T47D (cell line): ENCODE results near the gene SENP1.

Experiments used
- DNase-seq, 2 experiments: peaks; one replicate each; pipeline versions ENCODE4 v3.0.0 to v3.0.0-alpha.2; 2011 to 2012; ENCODE audit warnings: low read depth in 1 of 2, low spot score in 1 of 2
- JUND ChIP-seq: IDR thresholded peaks from 2 replicates; pipeline ENCODE4 v1.6.1; 2012; ENCODE audit warnings: low read depth
- in situ Hi-C: cut with HindIII; loops from 2 replicates; pipeline ENCODE4 v1.10.0; 2016; ENCODE audit warnings: low sequenced_read_pairs, low pct_unique_long_range_greater_than_20kb

Gene SENP1

GRCh38 chr12:48070731-48071130, 35.1 kb downstream of the SENP1 start:
- DNase-seq, result no peak
- in situ Hi-C loops, result no loop called here
- no peak for TF ChIP-seq JUND

- no peak for TF ChIP-seq JUND
- DNase-seq, result no peak
- in situ Hi-C loops, result no loop called here
Measured at GRCh38 chr12:48070033-48070432, 35.8 kb downstream of the SENP1 start.

- DNase-seq, result no peak
- in situ Hi-C loops, result no loop called here
- TF ChIP-seq JUND, result no peak
Measured at GRCh38 chr12:48069241-48069640, 36.6 kb downstream of the SENP1 start.

GRCh38 chr12:48068457-48068856, 37.4 kb downstream of the SENP1 start:
- TF ChIP-seq JUND, result no peak
- in situ Hi-C loops, result no loop called here
- no peak for DNase-seq

GRCh38 chr12:48067250-48067938, 38.5 kb downstream of the SENP1 start:
- no peak for TF ChIP-seq JUND
- in situ Hi-C loops, result no loop called here
- DNase-seq, result no peak

DNA sequence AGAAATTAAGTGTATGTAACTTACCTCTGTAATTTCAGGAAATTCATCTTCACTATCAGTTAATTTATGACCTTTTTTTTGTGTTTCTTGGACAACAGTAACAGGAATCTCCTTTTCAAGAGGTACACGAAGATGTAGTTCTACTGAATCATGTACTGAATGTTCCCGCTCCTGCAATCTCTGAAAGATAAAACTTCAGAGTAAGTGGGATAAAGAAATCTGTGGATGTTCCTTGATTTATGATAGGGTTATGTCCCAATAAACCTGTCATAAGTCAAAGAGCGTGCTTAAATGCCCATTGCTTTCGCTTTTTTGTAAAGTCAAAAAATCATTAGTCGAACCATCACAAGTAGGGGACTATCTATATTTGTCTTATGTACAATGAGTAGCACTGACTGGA, 40.8 kb downstream of the SENP1 start:
- no peak for DNase-seq
- TF ChIP-seq JUND, result no peak
- in situ Hi-C loops, result no loop called here

- no peak for TF ChIP-seq JUND
- in situ Hi-C loops, result no loop called here
- no peak for DNase-seq
Measured at GRCh38 chr12:48063530-48063929, 42.3 kb downstream of the SENP1 start.

GRCh38 chr12:48061938-48062719, 43.8 kb downstream of the SENP1 start:
- in situ Hi-C loops, result no loop called here
- TF ChIP-seq JUND, result no peak

GRCh38 chr12:48060474-48060873, 45.4 kb downstream of the SENP1 start:
- DNase-seq, result no peak
- TF ChIP-seq JUND, result no peak
- in situ Hi-C loops, result no loop called here

More at GRCh38 chr12:48061938-48062719, 43.8 kb downstream of the SENP1 start:
- DNase-seq, result peak; percentile 40 to 82

DNA sequence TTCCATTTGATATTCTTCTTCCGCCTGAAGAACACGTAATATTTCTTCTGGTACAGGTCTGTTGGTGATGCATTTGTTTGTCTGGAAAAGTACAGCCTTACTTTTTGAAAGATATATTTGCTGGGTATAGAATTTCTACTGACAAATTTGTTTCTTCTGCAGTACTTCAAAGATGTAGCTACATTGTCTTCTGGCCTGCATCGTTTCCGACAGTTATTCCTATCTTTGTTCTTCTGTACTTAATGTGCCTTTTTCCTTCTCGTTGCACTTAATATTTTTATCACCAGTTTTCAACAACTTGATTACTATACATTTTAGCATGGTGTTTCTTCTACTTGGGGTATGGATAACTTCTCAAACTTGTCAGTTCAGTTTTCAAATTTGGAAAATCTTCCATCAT, 47.1 kb downstream of the SENP1 start:
- no peak for TF ChIP-seq JUND
- no peak for DNase-seq
- in situ Hi-C loops, result no loop called here

GRCh38 chr12:48054955-48055821, 50.7 kb downstream of the SENP1 start:
- in situ Hi-C loops, result no loop called here
- TF ChIP-seq JUND, result no peak
- DNase-seq, result no peak

GRCh38 chr12:48053883-48054282, 52.0 kb downstream of the SENP1 start:
- TF ChIP-seq JUND, result no peak
- no peak for DNase-seq
- in situ Hi-C loops, result no loop called here

GRCh38 chr12:48053122-48053521, 52.8 kb downstream of the SENP1 start:
- in situ Hi-C loops, result no loop called here
- DNase-seq, result no peak
- no peak for TF ChIP-seq JUND
